Smooth muscle cell (in vitro differentiated cells): ENCODE data around the gene ZNF853. TPM values are rescaled to one million over a fixed set of nuclear protein-coding genes. Genes with fewer than 3 reads are reported as not detected.
"Not testable (repeated sequence)": the region's sequence is repeated elsewhere in the genome, so short reads cannot be mapped to it uniquely, and the experiment has no call there.

Source experiments
- DNase-seq: peaks from one replicate; lab custom pipeline; 2025; ENCODE audit not compliant: unreplicated experiment; lab: John Stamatoyannopoulos, UW
- H2AFZ ChIP-seq: fragments of 200-600 bp; sonication (generic); 2 replicates; pipeline ENCODE4 v1.6.0; 2016; ENCODE audit warnings: antibody characterized with exemption, low read depth, mild to moderate bottlenecking
- H3F3A ChIP-seq: fragments of 200-600 bp; sonication (generic); 2 replicates; pipeline ENCODE4 v1.6.0; 2017; ENCODE audit warnings: antibody characterized with exemption, low read depth
- H3K27ac ChIP-seq: fragments of 200-600 bp; sonication (generic); 2 replicates; pipeline ENCODE4 v1.5.1; 2016; ENCODE audit warnings: low read depth, mild to moderate bottlenecking
- H3K27me3 ChIP-seq: fragments of 200-600 bp; sonication (generic); 2 replicates; pipeline ENCODE4 v1.6.1; 2016; ENCODE audit warnings: low read depth, mild to moderate bottlenecking
- H3K36me3 ChIP-seq: fragments of 200-600 bp; sonication (generic); 2 replicates; pipeline ENCODE4 v1.5.1; 2016; ENCODE audit warnings: low read depth
- H3K4me1 ChIP-seq: fragments of 200-600 bp; sonication (generic); 2 replicates; pipeline ENCODE4 v1.5.1; 2016; ENCODE audit warnings: low read depth
- H3K4me2 ChIP-seq: fragments of 200-600 bp; sonication (generic); 2 replicates; pipeline ENCODE4 v1.6.0; 2016; ENCODE audit warnings: mild to moderate bottlenecking
- H3K4me3 ChIP-seq: fragments of 200-600 bp; sonication (generic); 2 replicates; pipeline ENCODE4 v1.5.1; 2016; ENCODE audit warnings: mild to moderate bottlenecking
- H3K79me2 ChIP-seq: fragments of 200-600 bp; sonication (generic); 2 replicates; pipeline ENCODE4 v1.6.0; 2016; ENCODE audit warnings: low read depth, mild to moderate bottlenecking
- H3K9ac ChIP-seq: fragments of 200-600 bp; sonication (generic); 2 replicates; pipeline ENCODE4 v1.6.0; 2016; ENCODE audit warnings: low read depth
- H3K9me3 ChIP-seq: fragments of 200-600 bp; sonication (generic); replicated peaks from 2 replicates; pipeline ENCODE4 v1.5.1; 2016; ENCODE audit warnings: low read depth
- H4K20me1 ChIP-seq: fragments of 200-600 bp; sonication (generic); 2 replicates; pipeline ENCODE4 v1.6.0; 2016; ENCODE audit warnings: low read depth
- CTCF ChIP-seq: fragments of 200-600 bp; sonication (generic); IDR thresholded peaks from 2 replicates; pipeline ENCODE4 v1.5.1; 2017; ENCODE audit warnings: borderline replicate concordance, mild to moderate bottlenecking, antibody characterized with exemption; ENCODE audit not compliant: insufficient read depth, poor library complexity, severe bottlenecking
- WGBS: methylation state at CpG from one replicate; pipeline ENCODE4 v1.1.7; 2016; ENCODE audit warnings: low lambda C conversion rate; 5-methylcytosine and 5-hydroxymethylcytosine counted together
- polyA plus RNA-seq: library from polyadenylated mRNA; unstranded; fragments of >200 nt; fragmentation: Nextera tagmentation; extraction: Ambion mirVana; gene quantifications from 2 replicates; pipeline ENCODE4 v1.2.1, GENCODE V29; 2016
- total RNA-seq: library from RNA; depleted of rRNA; stranded (reverse); fragments of >200 nt; gene quantifications from 2 replicates; pipeline ENCODE4 v1.2.3, GENCODE V29; 2014

ZNF853 gene
- total and polyA plus RNA-seq, 2 experiments from 2014 or later = 8.9 to 10.3 TPM

DNA sequence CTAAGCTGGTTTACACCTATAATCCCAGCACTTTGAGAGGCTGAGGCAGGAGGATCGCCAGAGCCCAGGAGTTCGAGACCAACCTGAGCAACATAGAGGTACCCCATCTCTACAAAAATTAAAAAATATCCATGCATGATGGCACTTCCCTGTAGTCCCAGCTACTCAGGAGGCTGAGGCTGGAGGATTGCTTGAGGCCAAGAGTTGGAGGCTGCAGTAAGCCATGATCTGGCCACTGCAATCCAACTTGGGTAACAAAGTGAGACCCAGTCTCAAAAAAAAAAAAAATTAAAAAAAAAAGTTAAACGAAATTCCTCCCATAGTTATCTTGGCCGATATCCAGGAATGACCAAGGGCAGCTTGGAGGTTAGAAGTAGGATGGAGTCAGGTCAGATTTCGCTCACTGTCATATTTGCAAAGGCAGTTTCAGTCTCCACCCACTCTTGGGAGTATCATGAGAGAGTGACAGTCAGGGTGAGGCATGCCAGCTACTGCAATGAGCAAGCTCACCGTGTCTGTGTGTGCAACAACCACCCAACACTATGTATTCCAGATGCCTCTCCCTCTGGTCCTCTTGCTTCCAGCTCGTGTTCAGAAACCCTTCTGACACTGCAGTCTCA, 44.1 kb upstream of the ZNF853 start:
- H3K9me3 ChIP-seq = no peaks in the 10 kb centered on the region
- TF ChIP-seq CTCF = no peak
- no peaks in the 10 kb centered on the region for H3K27me3 ChIP-seq
- H3K4me1 ChIP-seq = no peaks in the 10 kb centered on the region
- no peaks in the 10 kb centered on the region for H3K36me3 ChIP-seq
- no peak overlapping the region for H3K4me3 ChIP-seq
- no peaks in the 10 kb centered on the region for H4K20me1 ChIP-seq
- WGBS = 92% methylated on average over 7 of the region's 7 CpGs
- H3F3A ChIP-seq = no peaks in the 10 kb centered on the region
- H2AFZ ChIP-seq = no peak overlapping the region
- H3K4me2 ChIP-seq = no peak overlapping the region
- H3K9ac ChIP-seq = no peak overlapping the region
- H3K27ac ChIP-seq = no peak overlapping the region
- DNase-seq = no peak
- no peaks in the 10 kb centered on the region for H3K79me2 ChIP-seq

DNA sequence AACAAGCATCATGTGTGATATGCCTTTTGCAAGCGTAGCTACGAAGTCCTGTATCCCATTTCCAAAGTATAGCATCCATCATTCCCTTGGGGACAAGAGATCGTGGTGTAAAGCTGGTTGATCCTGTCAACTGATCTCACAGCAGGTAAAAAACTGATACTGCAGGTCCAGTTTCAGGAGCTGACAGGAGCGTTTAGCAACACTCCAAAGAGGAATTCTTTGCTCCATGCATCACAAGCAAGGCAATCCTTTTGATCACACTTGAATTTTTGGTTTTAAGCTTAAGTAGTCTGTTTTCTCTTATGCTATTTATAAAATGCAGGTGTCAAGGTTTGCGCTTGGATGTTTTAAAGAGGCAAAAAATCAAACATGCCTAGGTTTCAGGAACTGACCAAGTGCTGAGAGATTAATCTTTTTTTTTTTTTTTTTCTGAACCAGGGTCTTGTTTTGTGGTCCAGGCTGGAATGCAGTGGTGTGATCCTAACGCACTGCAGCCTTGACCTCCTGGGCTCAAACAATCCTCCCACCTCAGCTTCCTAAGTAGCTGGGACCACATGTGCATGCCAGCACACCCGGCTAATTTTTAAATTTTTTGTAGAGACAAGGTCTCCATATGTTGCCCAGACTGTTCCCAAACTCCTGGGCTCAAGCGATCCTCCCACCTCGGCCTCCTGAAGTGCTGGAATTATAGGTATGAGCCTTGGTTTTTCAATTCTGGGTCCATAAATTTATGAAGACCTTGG, 40.0 kb upstream of the ZNF853 start:
- no peak overlapping the region for H3K4me2 ChIP-seq
- no peak overlapping the region for H3K27ac ChIP-seq
- H3K27me3 ChIP-seq = no peaks in the 10 kb centered on the region
- no peaks in the 10 kb centered on the region for H3F3A ChIP-seq
- no peak for DNase-seq
- no peaks in the 10 kb centered on the region for H4K20me1 ChIP-seq
- H3K9me3 ChIP-seq = no peaks in the 10 kb centered on the region
- no peak overlapping the region for H3K9ac ChIP-seq
- H3K4me1 ChIP-seq = peaks cover 6% of the 10 kb centered on the region
- no peaks in the 10 kb centered on the region for H3K36me3 ChIP-seq
- H2AFZ ChIP-seq = no peak overlapping the region
- H3K4me3 ChIP-seq = no peak overlapping the region
- WGBS = 89% methylated on average over 9 of the region's 9 CpGs
- TF ChIP-seq CTCF = no peak
- H3K79me2 ChIP-seq = no peaks in the 10 kb centered on the region

GRCh38 chr7:6576024-6576866, 39.2 kb upstream of the ZNF853 start:
- Histone ChIP-seq H3K27ac (no peak overlapping the region), H4K20me1 (no peaks in the 10 kb centered on the region), H3K4me2 (peak overlapping the region; percentile 95), H3K79me2 (no peaks in the 10 kb centered on the region), H2AFZ (no peak overlapping the region), H3K9me3 (no peaks in the 10 kb centered on the region), H3K4me3 (peak overlapping the region; percentile 72), H3K9ac (no peak overlapping the region), H3F3A (no peaks in the 10 kb centered on the region), H3K36me3 (no peaks in the 10 kb centered on the region), H3K4me1 (peaks cover 6% of the 10 kb centered on the region), H3K27me3 (no peaks in the 10 kb centered on the region)
- TF ChIP-seq CTCF = no peak
- WGBS = 85% methylated on average over 14 of the region's 14 CpGs
- no peak for DNase-seq

DNA sequence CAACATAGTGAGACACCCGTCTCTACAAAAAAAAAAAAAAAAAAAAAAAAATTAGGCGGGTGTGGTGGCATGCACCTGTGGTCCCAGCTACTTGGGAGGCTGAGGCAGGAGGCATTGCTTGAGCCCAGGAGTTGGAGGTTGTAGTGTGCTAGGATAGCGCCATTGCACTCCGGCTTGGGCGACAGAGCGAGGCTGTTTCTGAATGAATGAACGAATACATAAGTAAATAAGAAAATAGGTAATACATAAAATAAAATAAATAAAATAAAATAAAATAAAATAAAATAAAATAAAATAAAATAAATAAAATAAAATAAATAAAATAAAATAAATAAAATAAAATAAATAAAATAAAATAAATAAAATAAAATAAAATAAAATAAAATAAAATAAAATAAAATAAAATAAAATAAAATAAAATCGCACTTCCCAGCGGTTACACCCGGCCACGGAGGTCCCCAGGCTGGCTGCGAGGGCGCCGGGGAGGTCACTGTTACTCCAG, 38.5 kb upstream of the ZNF853 start:
- not testable (repeated sequence) for DNase-seq, H3K36me3 ChIP-seq, H3K79me2 ChIP-seq, H3K27me3 ChIP-seq, H3F3A ChIP-seq, H3K9me3 ChIP-seq, H4K20me1 ChIP-seq, H3K4me1 ChIP-seq
- WGBS = 38% methylated on average over 14 of the region's 14 CpGs
- Histone ChIP-seq H3K4me3 (peak overlapping the region; percentile 72), H2AFZ (peak overlapping the region; percentile 86), H3K27ac (peak overlapping the region; percentile 88), H3K4me2 (peak overlapping the region; percentile 95), H3K9ac (peak overlapping the region; percentile 94)
